H9 (cell line): Measurements from ENCODE around the gene NEK11. TPM values are rescaled to one million over a fixed set of nuclear protein-coding genes. Genes with fewer than 3 reads are reported as not detected.

Experiments
- DNase-seq: peaks from one replicate; pipeline ENCODE4 v3.0.0-alpha.2; 2017
- H2AFZ ChIP-seq: one replicate; pipeline ENCODE4 v1.6.1; 2013; ENCODE audit warnings: mild to moderate bottlenecking, low read length, control low read depth, moderate library complexity
- H2AK5ac ChIP-seq: 2 replicates; pipeline ENCODE4 v1.6.1; 2013; ENCODE audit warnings: low read length, control low read depth, mixed read lengths; ENCODE audit not compliant: insufficient read length
- H2BK120ac ChIP-seq: one replicate; pipeline ENCODE4 v1.6.1; 2013; ENCODE audit warnings: low read depth, mild to moderate bottlenecking, low read length, control low read depth, inconsistent platforms; ENCODE audit not compliant: poor library complexity, severe bottlenecking
- H2BK12ac ChIP-seq: 2 replicates; pipeline ENCODE4 v1.6.1; 2013; ENCODE audit warnings: low read length, control low read depth, mixed read lengths, low read depth; ENCODE audit not compliant: insufficient read length
- H2BK15ac ChIP-seq: 2 replicates; pipeline ENCODE4 v1.6.1; 2013; ENCODE audit warnings: low read depth, low read length, control low read depth
- H2BK20ac ChIP-seq: one replicate; pipeline ENCODE4 v1.6.1; 2013; ENCODE audit warnings: low read depth, mild to moderate bottlenecking, low read length, control low read depth, inconsistent platforms; ENCODE audit not compliant: poor library complexity, severe bottlenecking
- H2BK5ac ChIP-seq: 2 replicates; pipeline ENCODE4 v1.6.1; 2013; ENCODE audit warnings: low read length, control low read depth, mixed read lengths; ENCODE audit not compliant: insufficient read length
- H3K14ac ChIP-seq: 2 replicates; pipeline ENCODE4 v1.6.1; 2013; ENCODE audit warnings: low read length, control low read depth; ENCODE audit not compliant: insufficient read depth
- H3K18ac ChIP-seq: 2 replicates; pipeline ENCODE4 v1.6.1; 2013; ENCODE audit warnings: low read depth, mild to moderate bottlenecking, mixed read lengths, low read length, control low read depth; ENCODE audit not compliant: insufficient read length
- H3K23ac ChIP-seq: 2 replicates; pipeline ENCODE4 v1.6.1; 2013; ENCODE audit warnings: low read length, control low read depth, mixed read lengths, low read depth; ENCODE audit not compliant: insufficient read length
- H3K23me2 ChIP-seq: 2 replicates; pipeline ENCODE4 v1.6.1; 2013; ENCODE audit warnings: low read depth, mild to moderate bottlenecking, mixed read lengths, low read length, control low read depth; ENCODE audit not compliant: insufficient read length, poor library complexity, severe bottlenecking
- H3K27ac ChIP-seq: 2 replicates; pipeline ENCODE4 v1.5.1; 2013; ENCODE audit warnings: low read length, control low read depth, mixed read lengths, low read depth; ENCODE audit not compliant: insufficient read length
- H3K27me3 ChIP-seq: 2 replicates; pipeline ENCODE4 v1.6.1; 2013; ENCODE audit warnings: low read length, control low read depth, inconsistent platforms; ENCODE audit not compliant: insufficient read depth
- H3K4ac ChIP-seq: 2 replicates; pipeline ENCODE4 v1.6.1; 2013; ENCODE audit warnings: low read depth, mild to moderate bottlenecking, control low read depth, inconsistent platforms, low read length, moderate library complexity
- H3K4me1 ChIP-seq: 2 replicates; pipeline ENCODE4 v1.6.1; 2013; ENCODE audit warnings: low read length, control low read depth, inconsistent platforms; ENCODE audit not compliant: insufficient read depth
- H3K4me2 ChIP-seq: 2 replicates; pipeline ENCODE4 v1.6.1; 2013; ENCODE audit warnings: low read length, control low read depth, mixed read lengths; ENCODE audit not compliant: insufficient read length, insufficient read depth
- H3K56ac ChIP-seq: 2 replicates; pipeline ENCODE4 v1.6.1; 2013; ENCODE audit warnings: low read depth, mild to moderate bottlenecking, mixed read lengths, low read length, control low read depth; ENCODE audit not compliant: insufficient read length
- H3K79me1 ChIP-seq: 2 replicates; pipeline ENCODE4 v1.6.1; 2013; ENCODE audit warnings: low read depth, mild to moderate bottlenecking, moderate library complexity, low read length, control low read depth, inconsistent platforms; ENCODE audit not compliant: insufficient read depth, poor library complexity, severe bottlenecking
- H3K79me2 ChIP-seq: 2 replicates; pipeline ENCODE4 v1.6.1; 2013; ENCODE audit warnings: low read length, control low read depth, inconsistent platforms; ENCODE audit not compliant: insufficient read depth
- H3K9ac ChIP-seq: 2 replicates; pipeline ENCODE4 v1.6.1; 2013; ENCODE audit warnings: low read length, control low read depth, mixed read lengths; ENCODE audit not compliant: insufficient read length; ENCODE audit errors: extremely low read depth
- H3K9me3 ChIP-seq: one replicate; pipeline ENCODE4 v1.6.1; 2013; ENCODE audit warnings: low read depth, low read length, inconsistent platforms; ENCODE audit not compliant: control insufficient read depth
- H3T11ph ChIP-seq: one replicate; pipeline ENCODE4 v1.6.1; 2013; ENCODE audit warnings: mild to moderate bottlenecking, low read length, control low read depth, inconsistent platforms
- H4K20me1 ChIP-seq: one replicate; pipeline ENCODE4 v1.6.1; 2013; ENCODE audit not compliant: control insufficient read depth, insufficient read length, insufficient read depth
- H4K5ac ChIP-seq: 2 replicates; pipeline ENCODE4 v1.6.1; 2013; ENCODE audit warnings: low read depth, mild to moderate bottlenecking, mixed read lengths, low read length, control low read depth; ENCODE audit not compliant: insufficient read length
- H4K8ac ChIP-seq: replicated peaks from 2 replicates; pipeline ENCODE4 v1.6.1; 2013; ENCODE audit warnings: low read length, control low read depth, mixed read lengths, low read depth; ENCODE audit not compliant: insufficient read length
- H4K91ac ChIP-seq: 2 replicates; pipeline ENCODE4 v1.6.1; 2013; ENCODE audit warnings: low read depth, mild to moderate bottlenecking, moderate library complexity, mixed read lengths, low read length, control low read depth; ENCODE audit not compliant: insufficient read length
- H3K27ac Mint-ChIP-seq, 3 experiments: 2 replicates in 2 of 3; 3 replicates in 1 of 3; pipeline ENCODE4 v1.8.0; 2020 to 2021; ENCODE audit warnings: mixed read lengths in 3 of 3, mild to moderate bottlenecking in 1 of 3, moderate library complexity in 1 of 3
- H3K27me3 Mint-ChIP-seq: 2 replicates; pipeline ENCODE4 v1.8.0; 2021; ENCODE audit warnings: low read depth, mild to moderate bottlenecking, moderate library complexity, mixed read lengths
- H3K36me3 Mint-ChIP-seq, 3 experiments: 2 replicates in 2 of 3; 3 replicates in 1 of 3; pipeline ENCODE4 v1.8.0; 2020 to 2021; ENCODE audit warnings: low read depth in 3 of 3, mixed read lengths in 3 of 3; ENCODE audit not compliant: insufficient read depth in 1 of 3
- H3K4me1 Mint-ChIP-seq, 2 experiments: 2 replicates each; pipeline ENCODE4 v1.8.0; 2020; ENCODE audit warnings: mixed read lengths in 2 of 2
- H3K4me3 Mint-ChIP-seq, 2 experiments: 2 replicates in 1 of 2; 3 replicates in 1 of 2; pipeline ENCODE4 v1.8.0; 2020 to 2021; ENCODE audit warnings: mild to moderate bottlenecking in 2 of 2, mixed read lengths in 2 of 2, moderate library complexity in 1 of 2
- H3K9me3 Mint-ChIP-seq, 2 experiments: 2 replicates in 1 of 2; 3 replicates in 1 of 2; pipeline ENCODE4 v1.8.0; 2020; ENCODE audit warnings: mild to moderate bottlenecking in 2 of 2, mixed read lengths in 2 of 2, moderate library complexity in 1 of 2
- WGBS: extraction: QIAGEN DNeasy Blood & Tissue Kit; methylation state at CpG from one replicate; pipeline ENCODE4 v1.1.7; 2013; ENCODE audit warnings: missing lambda C conversion rate, low lambda C conversion rate, mixed read lengths; ENCODE audit not compliant: insufficient read length; ENCODE audit errors: extremely low coverage; 5-methylcytosine and 5-hydroxymethylcytosine counted together
- total RNA-seq: library from RNA; stranded (reverse); gene quantifications from 2 replicates; pipeline ENCODE4 v1.2.1, GENCODE V29; 2021
- TF ChIP-seq, protein P1 (sequence below): fragments of 200-600 bp; sonication (generic); conservative IDR thresholded peaks from 3 replicates; pipeline ENCODE4 v1.8.0; 2021; ENCODE audit warnings: antibody characterized with exemption, mild to moderate bottlenecking

NEK11 gene
- total RNA-seq, 1 experiment from 2014 or later = 2.5 TPM

- Histone ChIP-seq H3K79me2 (no peaks in the 10 kb centered on the region), H3K14ac (no peak overlapping the region), H3K4me1 (no peaks in the 10 kb centered on the region; the same call in 1 of the 2 replicates), H3K18ac (no peak overlapping the region), H3T11ph (no peak overlapping the region), H2AK5ac (no peak overlapping the region), H2BK12ac (no peak overlapping the region), H2BK20ac (no peak overlapping the region), H4K20me1 (no peaks in the 10 kb centered on the region), H4K91ac (no peak overlapping the region), H3K79me1 (no peaks in the 10 kb centered on the region), H3K27me3 (no peaks in the 10 kb centered on the region), H3K4ac (no peak overlapping the region), H3K9ac (no peak overlapping the region), H2BK5ac (no peak overlapping the region), H2BK120ac (no peak overlapping the region), H3K56ac (no peak overlapping the region), H3K9me3 (no peaks in the 10 kb centered on the region), H3K23ac (no peak overlapping the region), H2AFZ (no peak overlapping the region), H4K8ac (no peak overlapping the region), H3K4me2 (no peak overlapping the region), H3K23me2 (no peaks in the 10 kb centered on the region), H4K5ac (no peak overlapping the region), H2BK15ac (no peak overlapping the region), H3K27ac (no peak overlapping the region)
- TF ChIP-seq, protein P1, sequence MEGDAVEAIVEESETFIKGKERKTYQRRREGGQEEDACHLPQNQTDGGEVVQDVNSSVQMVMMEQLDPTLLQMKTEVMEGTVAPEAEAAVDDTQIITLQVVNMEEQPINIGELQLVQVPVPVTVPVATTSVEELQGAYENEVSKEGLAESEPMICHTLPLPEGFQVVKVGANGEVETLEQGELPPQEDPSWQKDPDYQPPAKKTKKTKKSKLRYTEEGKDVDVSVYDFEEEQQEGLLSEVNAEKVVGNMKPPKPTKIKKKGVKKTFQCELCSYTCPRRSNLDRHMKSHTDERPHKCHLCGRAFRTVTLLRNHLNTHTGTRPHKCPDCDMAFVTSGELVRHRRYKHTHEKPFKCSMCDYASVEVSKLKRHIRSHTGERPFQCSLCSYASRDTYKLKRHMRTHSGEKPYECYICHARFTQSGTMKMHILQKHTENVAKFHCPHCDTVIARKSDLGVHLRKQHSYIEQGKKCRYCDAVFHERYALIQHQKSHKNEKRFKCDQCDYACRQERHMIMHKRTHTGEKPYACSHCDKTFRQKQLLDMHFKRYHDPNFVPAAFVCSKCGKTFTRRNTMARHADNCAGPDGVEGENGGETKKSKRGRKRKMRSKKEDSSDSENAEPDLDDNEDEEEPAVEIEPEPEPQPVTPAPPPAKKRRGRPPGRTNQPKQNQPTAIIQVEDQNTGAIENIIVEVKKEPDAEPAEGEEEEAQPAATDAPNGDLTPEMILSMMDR = no peak
- no peak for DNase-seq
- no peak overlapping the region for H3K4me3 Mint-ChIP-seq
- no peaks in the 10 kb centered on the region for H3K27me3 Mint-ChIP-seq
- peaks cover 2 to 3% (median 2%) of the 10 kb centered on the region in 3 experiments; a peak in 5 of 7 replicates for H3K36me3 Mint-ChIP-seq
- no CpG with 5 or more reads among the region's 5 CpGs for WGBS
- H3K9me3 Mint-ChIP-seq = peaks cover 1 to 2% of the 10 kb centered on the region in 2 experiments; a peak in 3 of 5 replicates
- peaks cover 24 to 27% of the 10 kb centered on the region in 2 experiments for H3K4me1 Mint-ChIP-seq
- no peak overlapping the region for H3K27ac Mint-ChIP-seq
Observed at GRCh38 chr3:131349454-131349853, 322.8 kb downstream of the NEK11 start.
